SH-SY5Y (cell line): ENCODE data around the gene GRIK2.

ENCODE experiments used
- GATA2 ChIP-seq: IDR thresholded peaks from 2 replicates; pipeline ENCODE4 v1.6.1; 2011; ENCODE audit warnings: mild to moderate bottlenecking, low read depth, low read length
- GATA3 ChIP-seq: IDR thresholded peaks from 2 replicates; pipeline ENCODE4 v1.6.1; 2011; ENCODE audit warnings: low read depth, mild to moderate bottlenecking, low read length, moderate library complexity

DNA sequence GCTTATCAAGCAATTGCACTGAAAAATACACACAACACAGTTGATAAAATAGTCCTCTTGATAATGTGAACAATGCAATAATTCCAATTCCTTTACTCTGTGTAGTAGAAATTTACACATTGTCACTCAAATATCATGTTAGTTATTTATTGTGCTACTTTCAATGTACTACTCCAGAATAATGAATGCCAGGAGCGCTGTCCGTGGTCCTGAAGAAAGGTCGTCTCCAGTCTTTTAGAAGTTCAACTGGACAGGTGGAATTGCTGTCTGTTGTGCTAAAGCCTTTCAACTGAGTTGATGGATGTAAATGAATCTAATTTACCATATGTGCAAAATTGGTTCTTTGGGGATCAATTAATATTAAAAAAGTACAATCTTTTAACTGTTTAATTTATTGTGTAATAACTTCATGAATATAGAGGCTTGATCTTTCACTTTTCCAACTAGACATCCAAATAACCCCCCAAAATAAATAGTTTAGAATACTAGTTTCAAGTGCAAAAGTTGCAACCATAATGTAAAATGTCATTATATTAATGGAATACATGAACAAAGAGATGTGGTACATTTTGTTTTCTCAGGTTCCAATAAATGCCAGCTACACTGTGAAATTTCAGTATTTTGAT, 3.2 kb downstream of the GRIK2 start:
- TF ChIP-seq GATA3 = no peak
- TF ChIP-seq GATA2 = no peak
